Stimulated activated CD8-positive, alpha-beta memory T cell treated with anti-CD3 and anti-CD28 coated beads, Interleukin-15, amount 100 ng/mL, for 24 hours (primary cell): ENCODE results near the gene PRRX2.

Experiments
- DNase-seq: peaks from one replicate; pipeline ENCODE4 v3.0.0-alpha.2; 2020; ENCODE audit warnings: low read depth

PRRX2 gene

GRCh38 chr9:129679537-129679936 lies 14.1 kb downstream of the PRRX2 start:
- DNase-seq: no peak

GRCh38 chr9:129681924-129682323 lies 16.5 kb downstream of the PRRX2 start:
- no peak for DNase-seq

GRCh38 chr9:129682381-129682780 lies 16.9 kb downstream of the PRRX2 start:
- no peak for DNase-seq

- DNase-seq: no peak
Measured at GRCh38 chr9:129685220-129685932, 19.9 kb downstream of the PRRX2 start.

- no peak for DNase-seq
Measured at GRCh38 chr9:129685933-129686259, 20.4 kb downstream of the PRRX2 start.

- no peak for DNase-seq
Measured at GRCh38 chr9:129686736-129687135, 21.3 kb downstream of the PRRX2 start.

GRCh38 chr9:129687391-129687790 lies 21.9 kb downstream of the PRRX2 start:
- no peak for DNase-seq

GRCh38 chr9:129688285-129689043 lies 23.0 kb downstream of the PRRX2 start:
- no peak for DNase-seq

- no peak for DNase-seq
Measured at GRCh38 chr9:129692534-129692933, 27.1 kb downstream of the PRRX2 start.

GRCh38 chr9:129693741-129694140 lies 28.3 kb downstream of the PRRX2 start:
- DNase-seq: no peak

- DNase-seq: no peak
Measured at GRCh38 chr9:129694243-129694646, 28.8 kb downstream of the PRRX2 start.

- DNase-seq: no peak
Measured at GRCh38 chr9:129695870-129696269, 30.4 kb downstream of the PRRX2 start.

GRCh38 chr9:129696944-129697655 lies 31.7 kb downstream of the PRRX2 start:
- DNase-seq: no peak

GRCh38 chr9:129697656-129698253 lies 32.3 kb downstream of the PRRX2 start:
- DNase-seq: peak; percentile 24

- no peak for DNase-seq
Measured at GRCh38 chr9:129698254-129698757, 32.9 kb downstream of the PRRX2 start.

- DNase-seq: no peak
Measured at GRCh38 chr9:129701054-129701453, 35.6 kb downstream of the PRRX2 start.

- DNase-seq: no peak
Measured at GRCh38 chr9:129701549-129701948, 36.1 kb downstream of the PRRX2 start.

GRCh38 chr9:129702589-129703520 lies 37.4 kb downstream of the PRRX2 start:
- DNase-seq: no peak

- DNase-seq: no peak
Measured at GRCh38 chr9:129703667-129704355, 38.4 kb downstream of the PRRX2 start.

GRCh38 chr9:129704807-129705206 lies 39.4 kb downstream of the PRRX2 start:
- no peak for DNase-seq

GRCh38 chr9:129708793-129709192 lies 43.3 kb downstream of the PRRX2 start:
- no peak for DNase-seq
